Pulmonary artery endothelial cell (primary cell): ENCODE data around the gene GANAB. TPM values are rescaled to one million over a fixed set of nuclear protein-coding genes. Genes with fewer than 3 reads are reported as not detected.
"Not testable (repeated sequence)": the region's sequence is repeated elsewhere in the genome, so short reads cannot be mapped to it uniquely, and the experiment has no call there.

Experiments
- DNase-seq: peaks from one replicate; pipeline ENCODE4 v3.0.0-alpha.2; 2011; ENCODE audit warnings: low read depth, low spot score
- total RNA-seq: library from RNA; depleted of rRNA; stranded (reverse); fragments of >200 nt; gene quantifications from 2 replicates; pipeline ENCODE4 v1.2.3, GENCODE V29; 2014

Gene GANAB
- total RNA-seq, 1 donor from 2014 or later: 287 TPM

DNA sequence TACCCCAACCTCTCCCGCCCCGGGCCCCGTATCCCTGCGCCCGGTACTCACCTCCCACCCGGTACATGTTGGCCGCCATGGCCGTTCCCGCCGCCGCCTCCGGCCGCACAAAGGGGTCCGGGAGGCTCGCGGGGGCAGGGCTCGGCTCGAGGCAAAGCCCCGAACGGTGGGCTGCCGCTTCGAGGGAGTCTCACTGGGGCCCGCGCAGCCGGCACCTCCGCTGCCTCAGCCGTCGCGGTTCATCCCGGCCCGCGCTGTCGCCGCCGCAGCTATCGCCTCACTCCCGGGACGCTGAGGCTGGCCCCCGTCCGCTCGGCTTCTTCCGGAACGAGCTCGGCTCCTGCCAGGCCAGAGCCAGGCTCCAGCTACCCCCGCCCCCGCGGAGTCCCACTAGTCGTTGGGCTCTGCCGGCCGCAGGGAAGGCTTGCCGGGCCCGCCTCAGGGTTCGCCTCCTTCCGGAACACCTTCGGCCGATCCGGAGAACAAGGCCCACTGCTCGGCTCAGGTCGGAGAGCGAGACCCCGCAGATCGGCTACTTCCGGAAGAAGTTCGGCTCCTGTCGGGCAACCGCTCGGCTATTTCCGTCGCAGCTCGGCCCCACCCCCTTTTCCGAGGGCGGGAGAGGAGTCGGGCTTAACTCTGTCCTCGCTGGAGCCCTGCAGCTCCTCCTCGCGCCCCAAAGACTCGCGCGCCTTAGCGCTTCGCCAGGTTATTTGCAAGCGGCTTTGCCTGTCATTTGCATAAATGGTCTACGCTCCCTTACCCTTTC is 44.9 kb downstream of the GANAB start, which contains the start of gene MTA2:
MTA2 (minus strand) TSS at position 494 of the 769 bp plus-strand sequence; CDS start at position 79, 415 bp downstream.
- peak; percentile 92 for DNase-seq

- DNase-seq: no peak
These were observed 45.4 kb downstream of the GANAB start for GRCh38 chr11:62601122-62601371.

- no peak for DNase-seq
These were observed 45.9 kb downstream of the GANAB start for GRCh38 chr11:62600367-62601121.

DNA sequence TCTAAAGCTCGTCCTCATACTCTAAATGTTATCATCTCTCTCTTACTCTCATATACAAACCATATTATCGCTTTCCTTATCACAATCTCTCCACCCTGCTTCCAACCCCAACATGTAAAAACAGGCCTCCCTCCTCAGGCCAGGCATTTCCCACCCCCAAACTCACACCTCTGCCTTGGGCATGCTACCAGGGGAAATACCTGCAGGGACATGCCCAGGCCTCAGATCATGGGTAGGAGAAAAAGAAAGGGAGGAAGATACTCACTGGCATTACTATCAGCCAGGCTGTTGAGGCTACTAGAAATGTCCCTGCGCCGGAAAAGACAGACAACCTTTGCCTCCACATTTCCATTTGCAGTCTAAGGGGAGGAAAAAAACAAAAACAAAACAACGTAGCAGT is 46.5 kb downstream of the GANAB start:
- DNase-seq: no peak

- DNase-seq: peak; percentile 98
These were observed 47.2 kb downstream of the GANAB start for GRCh38 chr11:62599069-62599696.

DNA sequence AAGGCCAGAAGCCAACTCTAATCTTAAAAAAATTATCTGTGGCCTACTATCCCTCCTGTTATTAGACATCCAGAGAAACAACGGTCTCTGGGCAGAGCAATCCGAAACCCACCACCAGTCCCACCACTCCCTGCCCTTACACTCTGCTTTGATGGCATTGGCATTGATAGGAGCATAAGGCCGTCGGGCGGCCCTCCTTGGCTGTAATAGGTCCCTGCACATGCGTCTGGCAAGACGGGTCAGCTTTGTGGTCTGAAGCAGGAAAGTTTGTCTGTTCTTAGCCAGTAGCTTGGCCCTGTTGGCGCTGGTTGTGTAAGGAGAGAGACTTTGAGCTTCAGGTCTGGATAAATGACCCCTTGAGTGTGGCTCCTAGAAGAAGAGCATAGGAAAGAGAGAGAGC is 51.3 kb downstream of the GANAB start:
- no peak for DNase-seq

- DNase-seq: peak; percentile 52
These were observed 52.9 kb downstream of the GANAB start for GRCh38 chr11:62593434-62594044.

- DNase-seq: no peak
These were observed 53.4 kb downstream of the GANAB start for GRCh38 chr11:62592989-62593421.

GRCh38 chr11:62592146-62592815 is 54.1 kb downstream of the GANAB start:
- DNase-seq: no peak

- peak; percentile 99 for DNase-seq
These were observed 54.8 kb downstream of the GANAB start, which contains the start of gene TUT1 for GRCh38 chr11:62591448-62592145. Gene TUT1, minus strand, starts transcription at chr11:62591523. Its CDS starts 38 bp downstream, at chr11:62591485.

DNA sequence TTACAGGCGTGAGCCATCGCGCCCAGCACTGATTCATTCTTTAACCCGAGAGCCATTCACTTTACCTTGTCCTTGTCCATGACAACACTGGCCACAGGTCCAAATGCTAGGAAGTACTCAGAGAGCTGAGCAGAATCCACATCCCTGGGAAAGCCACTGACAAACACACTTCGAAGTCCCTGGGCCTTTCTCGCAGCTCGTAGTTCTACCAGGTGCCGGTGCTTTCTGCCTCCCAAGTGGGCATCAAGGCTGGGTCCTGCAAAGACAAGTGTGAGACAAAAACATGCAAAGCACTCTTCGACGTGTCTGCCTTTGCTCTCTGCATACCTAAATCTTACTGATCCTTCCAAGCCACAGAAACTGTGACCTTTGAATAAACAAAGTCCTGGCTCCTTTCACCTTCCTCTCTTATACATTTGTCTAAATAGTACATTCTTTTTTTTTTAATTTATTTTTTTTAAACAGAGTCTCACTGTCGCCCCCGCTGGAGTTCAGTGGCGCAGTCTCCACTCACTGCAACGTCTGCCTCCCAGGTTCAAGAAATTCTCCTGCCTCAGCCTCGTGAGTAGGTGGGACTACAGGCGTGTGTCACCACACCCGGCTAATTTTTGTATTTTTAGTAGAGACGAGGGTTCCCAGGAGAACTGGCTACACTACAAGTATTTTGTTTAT is 57.3 kb downstream of the GANAB start:
- no peak for DNase-seq

GRCh38 chr11:62585356-62585755 is 61.1 kb downstream of the GANAB start:
- DNase-seq: not testable (repeated sequence)

DNA sequence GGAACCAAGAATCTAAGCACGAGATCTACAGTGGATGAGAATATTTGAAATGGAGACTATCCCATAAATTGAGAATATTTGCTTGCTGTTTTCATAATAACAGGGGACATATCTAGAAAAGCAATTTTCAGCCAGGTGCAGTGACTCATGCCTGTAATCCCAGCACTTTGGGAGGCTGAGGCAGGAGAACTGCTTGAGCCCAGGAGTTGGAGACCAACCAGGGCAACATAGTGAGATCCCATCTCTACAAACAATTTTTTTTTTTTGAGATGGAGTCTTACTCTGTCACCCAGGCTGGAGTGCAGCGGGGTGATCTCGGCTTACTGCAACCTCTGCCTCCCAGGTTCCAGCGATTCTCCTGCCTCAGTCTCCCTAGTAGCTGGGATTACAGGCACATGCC is 64.7 kb downstream of the GANAB start:
- DNase-seq: not testable (repeated sequence)

DNA sequence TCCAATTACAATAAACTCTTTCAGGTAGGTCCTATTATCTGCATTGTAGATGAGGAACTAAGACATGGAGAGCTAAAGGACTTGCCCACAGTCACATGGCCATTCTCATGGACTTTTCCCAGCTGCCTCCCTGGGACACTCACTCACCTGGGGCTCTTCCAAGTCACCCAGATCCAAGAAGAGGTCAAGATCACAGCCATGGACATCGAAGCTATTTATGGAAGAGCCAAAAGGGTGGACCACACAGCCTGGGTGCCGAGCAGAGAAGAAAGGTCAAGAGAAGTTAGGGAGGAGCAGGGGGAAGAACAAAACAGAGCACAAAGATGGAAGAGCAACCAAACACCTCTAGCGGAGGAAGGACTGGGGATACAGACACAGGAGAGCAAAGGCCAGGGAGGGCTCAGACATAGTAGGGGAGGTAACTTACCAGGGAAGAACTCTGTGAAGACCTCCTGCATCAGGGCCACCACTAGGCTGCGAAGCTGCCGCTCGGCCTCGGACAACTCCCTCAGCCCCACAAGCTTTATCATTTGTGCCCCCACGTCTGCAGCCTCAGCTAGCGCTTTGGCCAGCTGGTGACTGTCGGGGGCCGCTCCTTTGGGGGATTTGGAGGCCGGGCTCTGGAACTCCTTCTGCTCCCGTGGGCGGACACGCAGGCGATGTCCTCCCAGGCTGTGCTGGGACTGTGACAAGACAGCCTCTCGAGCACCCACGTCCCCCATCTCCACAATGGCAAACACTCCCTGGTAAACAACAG is 65.3 kb downstream of the GANAB start:
- no peak for DNase-seq

- no peak for DNase-seq
These were observed 67.2 kb downstream of the GANAB start for GRCh38 chr11:62579252-62579651.

- no peak for DNase-seq
These were observed 67.9 kb downstream of the GANAB start for GRCh38 chr11:62578541-62578940.

- DNase-seq: peak; percentile 94
These were observed 69.2 kb downstream of the GANAB start for GRCh38 chr11:62577046-62577714.

GRCh38 chr11:62575837-62576236 is 70.6 kb downstream of the GANAB start:
- no peak for DNase-seq

DNA sequence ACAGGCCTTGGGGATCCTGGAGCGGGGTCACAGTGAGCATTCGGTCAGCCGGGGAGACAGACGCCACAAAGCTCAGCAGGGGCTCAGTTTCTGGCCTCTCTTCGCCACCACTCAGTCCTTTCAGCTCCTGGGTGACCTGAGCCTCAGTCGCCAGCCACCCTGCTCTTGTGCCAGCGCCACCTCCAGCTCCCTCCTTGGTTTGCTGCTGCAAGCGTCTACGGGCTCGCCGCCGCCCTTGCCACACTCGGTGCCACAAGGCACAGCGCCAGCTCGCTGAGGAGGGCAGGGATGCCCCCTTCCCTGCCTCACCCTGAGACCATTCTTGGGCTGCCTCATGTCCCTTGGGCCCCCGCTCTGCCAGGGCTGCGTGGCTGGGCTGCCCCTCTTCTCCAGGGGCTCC is 71.3 kb downstream of the GANAB start:
- DNase-seq: no peak
